HG02970 (cell line): ENCODE results near the gene WBP1L.
"Not testable (repeated sequence)": the region's sequence is repeated elsewhere in the genome, so short reads cannot be mapped to it uniquely, and the experiment has no call there.

Experiments
- ATAC-seq: cut with Tn5 transposase; IDR thresholded peaks from one replicate; pipeline ENCODE4 v1.9.1; 2021; ENCODE audit warnings: mild to moderate bottlenecking, moderate library complexity, moderate number of reproducible peaks; ENCODE audit not compliant: unreplicated experiment, low FRiP score

Gene WBP1L

DNA sequence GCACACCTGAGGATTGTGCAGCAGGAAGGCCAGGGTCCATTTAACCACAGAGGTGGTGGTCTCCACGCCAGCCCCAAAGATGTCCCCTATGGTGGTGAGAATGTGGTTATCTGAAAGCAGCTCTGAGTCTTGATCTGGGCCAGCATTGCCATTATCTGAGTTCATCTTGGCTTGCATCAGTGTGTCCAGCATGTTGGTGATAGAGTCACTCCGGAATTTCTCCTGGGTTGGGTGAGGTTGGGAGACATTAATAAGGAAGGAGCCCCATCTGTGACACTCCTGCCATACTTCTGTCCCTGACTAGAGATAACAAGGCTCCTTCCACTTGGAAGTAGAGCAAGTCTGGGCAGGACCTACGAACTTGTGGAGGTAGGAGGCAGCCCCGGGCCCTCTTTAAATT lies 89.2 kb downstream of the WBP1L start:
- no peak for ATAC-seq

DNA sequence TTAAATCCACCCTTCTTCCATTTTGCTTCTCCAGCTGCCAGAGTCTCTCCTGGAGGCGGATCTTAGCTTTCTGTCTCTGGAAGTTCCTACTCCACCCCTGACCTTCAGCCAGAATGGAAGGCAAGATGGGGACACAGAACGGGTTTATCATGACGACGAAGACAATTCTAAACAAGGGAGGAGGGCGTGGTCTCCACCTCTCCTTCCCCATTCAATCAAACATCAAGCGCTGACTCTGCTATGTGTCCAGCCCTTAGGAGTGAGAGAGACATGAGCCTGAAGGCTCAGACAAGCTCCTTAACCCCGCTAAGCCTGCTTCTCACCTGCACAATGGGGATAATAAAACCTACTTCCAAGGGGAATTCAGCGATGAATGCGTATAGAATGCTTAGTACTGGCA lies 90.4 kb downstream of the WBP1L start:
- ATAC-seq: no peak

DNA sequence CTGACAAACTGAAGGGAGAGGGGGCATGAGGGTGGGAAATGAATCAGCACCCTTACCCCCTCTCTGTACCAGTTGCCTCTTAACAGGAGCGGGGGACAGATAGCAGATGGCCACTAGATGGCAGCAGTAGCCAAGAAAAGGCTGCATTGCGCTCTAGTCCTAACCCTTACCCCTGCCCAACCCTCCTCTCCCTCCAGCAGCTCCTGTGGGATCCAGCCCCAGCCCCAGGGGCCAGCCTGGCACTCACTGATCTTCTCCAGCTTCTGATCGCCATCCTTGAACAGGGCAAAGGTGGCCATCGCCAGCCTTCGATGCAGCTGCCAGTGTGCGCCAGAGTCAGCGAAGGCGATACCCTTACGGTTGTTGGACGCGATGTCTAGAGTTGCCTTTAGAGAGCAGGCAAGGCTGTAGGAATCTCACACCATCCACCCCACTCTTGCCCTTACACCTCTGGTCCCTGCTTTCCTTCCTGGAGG lies 91.3 kb downstream of the WBP1L start:
- no peak for ATAC-seq

DNA sequence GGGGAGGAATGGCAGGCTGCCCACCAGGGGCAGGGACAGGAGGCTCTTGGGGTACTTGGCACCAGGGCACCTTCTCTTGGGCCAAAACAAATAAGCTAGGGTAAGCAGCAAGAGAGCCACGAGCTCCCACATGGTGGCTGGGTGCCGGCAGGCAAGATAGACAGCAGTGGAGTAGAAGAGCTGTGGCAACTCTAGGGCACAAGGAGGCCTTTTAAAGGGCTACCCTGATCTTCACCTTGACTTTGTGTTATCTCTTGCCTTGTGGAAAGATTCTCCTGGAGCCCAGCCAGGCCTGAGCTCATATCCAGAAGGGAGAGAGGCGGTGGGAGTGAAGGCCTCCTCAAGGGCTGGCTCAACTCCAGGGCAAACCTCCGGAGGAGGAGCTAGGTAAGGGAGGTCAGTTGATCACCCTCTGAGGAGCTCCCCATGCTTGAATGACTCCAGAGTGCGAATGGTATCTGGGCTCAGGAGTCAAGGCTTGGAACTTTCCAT lies 93.5 kb downstream of the WBP1L start, which contains the start of gene CYP17A1:
TSS of gene CYP17A1 (minus strand) at position 184 of the 492 bp plus-strand sequence. CDS start at position 132, 52 bp downstream.
- no peak for ATAC-seq

DNA sequence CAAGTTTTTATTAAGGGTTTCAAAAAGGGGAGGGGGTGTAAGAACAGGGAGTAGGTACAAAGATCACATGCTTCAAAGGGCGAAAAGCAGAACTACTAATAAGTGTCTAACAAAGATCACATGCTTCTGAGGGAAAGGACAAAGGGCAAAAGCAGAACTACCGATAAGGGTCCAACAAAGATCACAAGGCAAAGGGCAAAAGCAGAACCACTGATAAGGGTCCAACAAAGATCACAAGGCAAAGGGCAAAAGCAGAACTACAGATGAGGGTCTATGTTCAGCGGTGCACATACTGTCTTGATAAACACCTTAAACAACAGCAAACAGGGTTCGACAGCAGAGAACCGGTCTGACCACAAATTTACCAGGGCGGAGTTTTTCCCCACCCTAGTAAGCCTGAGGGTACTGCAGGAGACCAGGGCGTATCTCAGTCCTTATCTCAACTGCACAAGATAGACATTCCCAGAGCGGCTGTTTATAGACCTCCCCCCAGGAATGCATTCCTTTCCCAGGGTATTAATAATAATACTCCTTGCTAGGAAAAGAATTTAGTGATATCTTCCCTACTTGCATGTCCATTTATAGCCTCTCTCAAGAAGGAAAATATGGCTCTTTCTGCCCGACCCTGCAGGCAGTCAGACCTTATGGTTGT lies 94.7 kb downstream of the WBP1L start:
- not testable (repeated sequence) for ATAC-seq

DNA sequence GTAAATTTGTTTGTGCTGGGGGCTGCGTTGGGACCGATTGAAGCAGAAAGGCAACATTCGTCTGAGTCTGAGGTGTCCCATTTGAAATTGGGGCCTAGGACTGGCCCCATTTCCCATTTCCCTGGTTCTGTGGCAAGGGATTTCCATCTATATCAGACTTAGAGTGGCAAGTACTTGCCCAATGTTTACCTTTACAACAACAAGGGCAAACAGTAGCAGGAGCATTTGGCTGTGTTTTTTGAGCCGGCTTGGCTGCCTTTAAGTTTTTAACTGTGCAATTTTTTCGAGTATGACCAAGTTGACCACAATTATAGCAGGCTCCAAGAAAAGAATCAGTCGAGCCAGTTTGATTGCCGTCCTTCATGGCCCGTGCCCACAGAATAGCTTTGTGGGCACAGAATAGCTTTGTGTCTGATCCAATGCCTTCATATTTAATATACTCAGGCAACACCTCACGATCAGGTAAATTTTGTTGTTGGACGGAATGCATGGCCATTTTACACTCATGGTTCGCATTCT lies 98.1 kb downstream of the WBP1L start:
- ATAC-seq: no peak

DNA sequence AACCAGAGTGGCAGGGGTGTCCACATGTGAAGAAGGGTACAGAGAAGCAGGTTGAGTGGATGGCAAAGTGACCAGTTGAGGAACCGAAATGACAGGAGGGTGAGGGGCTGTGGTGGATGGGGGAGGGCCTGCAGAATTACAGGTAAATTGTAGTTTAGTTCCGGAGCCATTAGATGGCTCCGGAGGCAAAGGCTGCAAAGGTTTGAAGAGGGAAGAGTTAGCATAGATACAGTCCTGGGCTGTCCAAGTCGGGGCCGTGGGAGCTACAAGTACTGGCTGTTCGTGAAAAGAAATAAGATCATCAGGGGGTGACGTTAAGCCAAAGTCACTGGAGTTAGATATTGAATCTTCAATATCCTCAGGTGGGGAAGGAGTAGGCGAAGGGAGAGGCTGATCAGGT lies 99.4 kb downstream of the WBP1L start:
- ATAC-seq: not testable (repeated sequence)

DNA sequence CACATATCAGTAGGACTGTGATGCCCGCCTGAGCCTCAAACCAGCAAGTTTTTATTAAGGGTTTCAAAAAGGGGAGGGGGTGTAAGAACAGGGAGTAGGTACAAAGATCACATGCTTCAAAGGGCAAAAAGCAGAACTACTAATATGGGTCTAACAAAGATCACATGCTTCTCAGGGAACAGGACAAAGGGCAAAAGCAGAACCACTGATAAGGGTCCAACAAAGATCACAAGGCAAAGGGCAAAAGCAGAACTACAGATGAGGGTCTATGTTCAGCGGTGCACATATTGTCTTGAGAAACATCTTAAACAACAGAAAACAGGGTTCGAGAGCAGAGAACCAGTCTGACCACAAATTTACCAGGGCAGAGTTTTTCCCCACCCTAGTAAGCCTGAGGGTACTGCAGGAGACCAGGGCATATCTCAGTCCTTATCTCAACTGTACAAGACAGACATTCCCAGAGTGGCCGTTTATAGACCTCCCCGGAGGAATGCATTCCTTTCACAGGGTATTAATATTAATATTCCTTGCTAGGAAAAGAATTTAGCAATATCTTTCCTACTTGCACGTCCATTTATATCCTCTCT lies 100.5 kb downstream of the WBP1L start:
- not testable (repeated sequence) for ATAC-seq

DNA sequence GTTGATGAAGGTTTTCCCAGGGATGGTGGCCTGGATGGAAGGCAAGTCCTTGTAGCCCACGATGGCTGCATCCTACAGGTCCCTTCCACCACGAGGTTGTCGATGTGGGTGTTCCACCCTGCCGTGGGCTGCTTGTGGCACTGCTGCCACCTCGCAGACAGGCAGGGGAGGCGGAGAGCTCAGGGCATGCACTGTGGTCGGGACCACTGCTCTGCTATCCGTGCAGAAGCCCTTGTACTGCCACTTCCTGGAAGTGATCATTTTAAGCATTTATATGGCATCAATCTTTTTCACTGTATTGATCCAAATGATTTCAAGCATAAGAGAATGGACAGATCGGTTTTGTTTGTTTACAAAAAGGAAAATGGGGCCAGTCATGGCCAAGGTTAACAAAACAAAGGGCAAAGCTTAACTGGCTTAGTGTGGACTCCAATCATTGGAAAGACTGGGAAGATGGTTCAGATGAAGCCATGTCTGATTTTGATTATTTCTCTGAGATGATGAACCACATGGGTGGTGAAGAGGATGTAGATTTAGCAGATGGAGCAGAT lies 101.7 kb downstream of the WBP1L start:
- ATAC-seq: no peak

DNA sequence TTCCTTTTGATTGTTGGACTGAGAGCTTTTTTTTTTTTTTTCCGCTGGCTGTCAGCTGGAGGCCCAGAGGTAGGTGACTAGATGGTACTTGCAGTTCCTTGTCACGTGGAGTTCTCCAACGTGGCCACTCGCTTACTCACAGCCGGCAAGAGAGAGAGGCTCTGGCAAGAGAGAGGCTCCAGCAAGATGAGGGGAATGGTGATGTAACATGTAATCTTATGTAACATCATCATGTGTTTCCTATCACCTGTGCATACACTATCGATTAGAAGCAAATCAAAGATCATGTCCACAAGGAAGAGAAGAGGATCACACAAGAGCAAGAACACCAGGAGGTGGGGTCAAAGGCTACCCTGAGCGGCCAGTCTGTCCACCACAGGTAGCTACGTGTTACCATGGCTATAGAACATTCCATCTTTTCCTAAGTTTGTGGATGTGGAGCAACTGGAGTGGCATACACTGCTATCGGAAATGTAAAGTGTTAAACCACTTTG lies 106.3 kb downstream of the WBP1L start:
- no peak for ATAC-seq

- ATAC-seq: not testable (repeated sequence)
These were observed 109.5 kb downstream of the WBP1L start for GRCh38 chr10:102853237-102853636.

- not testable (repeated sequence) for ATAC-seq
These were observed 112.1 kb downstream of the WBP1L start for GRCh38 chr10:102855731-102856436.

DNA sequence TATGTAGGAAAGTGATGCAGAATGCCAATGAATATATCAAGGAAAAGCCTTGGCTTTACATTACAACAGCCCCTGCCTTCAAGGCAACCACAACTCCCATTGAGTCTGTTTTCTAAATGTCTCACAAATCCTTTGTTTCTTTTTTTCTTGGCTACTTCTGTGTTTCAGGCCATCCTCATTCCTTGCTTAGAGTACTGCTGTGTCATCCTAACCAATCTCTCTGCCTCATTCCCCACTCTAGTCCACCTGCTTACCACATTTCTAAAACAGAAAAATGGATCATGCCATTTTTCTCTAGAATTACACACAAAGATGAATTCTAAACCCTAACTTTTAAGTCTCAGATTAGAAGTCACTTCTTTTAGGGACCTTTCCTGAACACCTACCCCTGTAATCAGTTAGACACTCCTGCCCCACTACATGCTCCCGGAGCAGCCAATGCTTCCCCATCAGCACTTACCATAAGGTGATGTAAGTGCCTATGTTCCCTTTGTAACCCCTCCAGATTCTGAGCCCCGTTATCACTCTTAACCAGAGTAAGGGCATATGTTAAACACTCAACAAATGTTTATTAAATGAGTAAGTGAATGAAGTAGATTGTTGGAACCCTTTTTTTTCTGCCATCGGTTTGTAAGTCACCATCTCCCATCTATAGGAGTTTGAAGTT lies 113.1 kb downstream of the WBP1L start:
- no peak for ATAC-seq

DNA sequence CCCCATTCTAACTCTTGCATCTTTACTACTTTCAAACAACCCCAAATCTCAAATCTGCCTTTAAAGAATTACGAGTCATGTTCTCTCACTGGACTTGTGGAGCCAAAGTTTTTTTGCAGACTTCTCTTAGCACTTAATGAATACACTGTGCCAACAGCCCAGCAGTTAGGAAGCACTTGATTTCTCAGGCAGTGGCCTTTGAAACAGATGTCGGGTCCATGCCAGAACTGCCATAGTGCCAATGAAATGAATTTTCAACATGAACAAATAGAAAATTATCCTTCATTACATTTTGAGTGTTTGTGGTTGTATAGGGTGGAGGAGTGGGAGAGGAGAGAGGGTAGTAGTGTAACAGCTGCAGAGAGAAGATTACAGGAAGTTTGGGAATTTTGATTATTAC lies 116.2 kb downstream of the WBP1L start:
- no peak for ATAC-seq

DNA sequence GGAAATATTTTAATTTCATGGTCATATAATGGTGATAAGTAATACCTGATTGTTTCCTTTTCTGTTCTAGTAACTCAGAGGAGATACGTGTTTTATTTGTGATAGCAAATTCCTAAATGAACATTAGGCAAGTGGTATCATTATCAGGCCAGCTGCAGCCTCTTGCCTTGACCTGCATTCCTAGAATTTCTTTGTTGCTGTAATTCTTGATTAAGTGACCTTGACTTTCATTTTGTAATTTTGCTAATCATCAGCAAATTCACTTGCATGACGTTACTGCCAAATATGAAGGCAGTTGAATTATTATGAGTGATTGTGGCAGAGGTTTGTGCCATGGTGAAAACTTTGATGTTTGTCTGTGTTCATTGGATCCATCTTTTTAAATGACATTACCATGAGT lies 119.9 kb downstream of the WBP1L start:
- ATAC-seq: no peak

- ATAC-seq: no peak
These were observed 121.9 kb downstream of the WBP1L start for GRCh38 chr10:102865620-102866019.
